ENCODE results near the gene TAC3. TPM values are rescaled to one million over a fixed set of nuclear protein-coding genes. Genes with fewer than 3 reads are reported as not detected.
"Not testable (repeated sequence)": the region's sequence is repeated elsewhere in the genome, so short reads cannot be mapped to it uniquely, and the experiment has no call there.

The TAC3 gene
- total RNA-seq, 1 experiment from 2014 or later = 6.2 TPM

DNA sequence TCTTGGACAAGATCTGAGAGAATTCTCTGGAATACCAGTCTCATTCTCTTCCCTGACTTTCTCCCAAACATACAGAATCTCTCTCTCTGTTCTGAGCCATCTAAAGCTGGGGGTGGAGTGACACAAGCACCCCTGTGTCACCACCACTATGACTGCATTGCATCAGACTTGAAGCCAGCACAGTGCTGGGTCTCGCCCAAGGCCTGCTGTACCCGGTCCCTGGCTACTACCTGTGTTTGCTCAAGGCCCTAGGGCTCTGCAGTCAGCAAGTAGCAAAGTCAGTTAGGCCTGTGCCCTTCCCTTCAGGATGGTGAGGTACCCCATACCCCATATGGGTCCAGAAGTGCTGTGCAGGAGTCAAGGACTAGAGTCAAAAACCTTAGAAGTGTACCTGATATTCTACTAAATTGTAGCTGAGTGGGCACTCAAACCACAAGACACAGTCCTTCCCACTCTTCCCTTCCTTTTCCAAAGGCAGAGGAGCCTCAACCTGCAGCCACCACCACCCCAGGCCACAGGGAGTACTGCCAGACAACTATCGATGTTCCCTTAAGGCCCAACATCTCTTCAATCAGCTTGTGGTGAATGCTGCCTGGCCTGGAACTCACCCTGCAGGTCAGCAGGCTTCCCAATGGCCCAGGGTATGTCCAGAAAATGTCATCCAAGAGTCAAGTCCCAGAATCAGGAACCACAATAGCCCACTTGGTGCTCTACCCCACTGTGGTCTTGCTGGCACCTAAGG lies 37.8 kb downstream of the TAC3 start:
- H3K23ac ChIP-seq (ENCODE audit: insufficient read length, low read depth, low read length) = no peak overlapping the region
- H4K5ac ChIP-seq (ENCODE audit: insufficient read length, low read depth, low read length) = no peak overlapping the region
- H4K91ac ChIP-seq (ENCODE audit: insufficient read length, low read depth, low read length) = no peak overlapping the region
- no peak overlapping the region for H3T11ph ChIP-seq (ENCODE audit: low read length)
- no peak overlapping the region for H2AFZ ChIP-seq (ENCODE audit: low read length)
- Mint-ChIP-seq H3K27ac (no peak overlapping the region), H3K27me3 (ENCODE audit: low read depth) (no peaks in the 10 kb centered on the region; the same call in 1 of the 2 replicates), H3K4me1 (no peaks in the 10 kb centered on the region), H3K4me3 (no peak overlapping the region), H3K9me3 (peaks cover 3 to 4% of the 10 kb centered on the region in 2 experiments; a peak in 3 of 5 replicates), H3K36me3 (ENCODE audit: insufficient read depth in 1 of 3, low read depth in 3 of 3) (peaks cover 0 to 4% (median 0%) of the 10 kb centered on the region in 3 experiments; a peak in 2 of 7 replicates)
- no peaks in the 10 kb centered on the region for H3K79me1 ChIP-seq (ENCODE audit: insufficient read depth, low read depth, low read length, poor library complexity, severe bottlenecking)
- H2BK20ac ChIP-seq (ENCODE audit: low read depth, low read length, poor library complexity, severe bottlenecking) = no peak overlapping the region
- H3K14ac ChIP-seq (ENCODE audit: insufficient read depth, low read length) = no peak overlapping the region; the same call in 1 of the 2 replicates
- H3K79me2 ChIP-seq (ENCODE audit: insufficient read depth, low read length) = no peaks in the 10 kb centered on the region
- no peaks in the 10 kb centered on the region for H3K4me1 ChIP-seq (ENCODE audit: insufficient read depth, low read length)
- no peak overlapping the region for H2BK5ac ChIP-seq (ENCODE audit: insufficient read length, low read length)
- no peak overlapping the region for H3K56ac ChIP-seq (ENCODE audit: insufficient read length, low read depth, low read length)
- no peaks in the 10 kb centered on the region for H3K23me2 ChIP-seq (ENCODE audit: insufficient read length, low read depth, low read length, poor library complexity, severe bottlenecking)
- H2AK5ac ChIP-seq (ENCODE audit: insufficient read length, low read length) = no peak overlapping the region
- no peaks in the 10 kb centered on the region for H4K20me1 ChIP-seq (ENCODE audit: control insufficient read depth, insufficient read depth, insufficient read length)
- no peaks in the 10 kb centered on the region for H3K27me3 ChIP-seq (ENCODE audit: insufficient read depth, low read length)
- no peak for DNase-seq
- no peaks in the 10 kb centered on the region for H3K9me3 ChIP-seq (ENCODE audit: control insufficient read depth, low read depth, low read length)
- no peak overlapping the region for H3K18ac ChIP-seq (ENCODE audit: insufficient read length, low read depth, low read length)
- no peak overlapping the region for H3K4me2 ChIP-seq (ENCODE audit: insufficient read depth, insufficient read length, low read length)
- H4K8ac ChIP-seq (replicated peaks; ENCODE audit: insufficient read length, low read depth, low read length) = no peak overlapping the region
- no peak overlapping the region for H2BK15ac ChIP-seq (ENCODE audit: low read depth, low read length)
- H3K27ac ChIP-seq (ENCODE audit: insufficient read length, low read depth, low read length) = no peak overlapping the region
- H3K9ac ChIP-seq (ENCODE audit: extremely low read depth, insufficient read length, low read length) = no peak overlapping the region
- H2BK12ac ChIP-seq (ENCODE audit: insufficient read length, low read depth, low read length) = no peak overlapping the region
- TF ChIP-seq, protein P1, sequence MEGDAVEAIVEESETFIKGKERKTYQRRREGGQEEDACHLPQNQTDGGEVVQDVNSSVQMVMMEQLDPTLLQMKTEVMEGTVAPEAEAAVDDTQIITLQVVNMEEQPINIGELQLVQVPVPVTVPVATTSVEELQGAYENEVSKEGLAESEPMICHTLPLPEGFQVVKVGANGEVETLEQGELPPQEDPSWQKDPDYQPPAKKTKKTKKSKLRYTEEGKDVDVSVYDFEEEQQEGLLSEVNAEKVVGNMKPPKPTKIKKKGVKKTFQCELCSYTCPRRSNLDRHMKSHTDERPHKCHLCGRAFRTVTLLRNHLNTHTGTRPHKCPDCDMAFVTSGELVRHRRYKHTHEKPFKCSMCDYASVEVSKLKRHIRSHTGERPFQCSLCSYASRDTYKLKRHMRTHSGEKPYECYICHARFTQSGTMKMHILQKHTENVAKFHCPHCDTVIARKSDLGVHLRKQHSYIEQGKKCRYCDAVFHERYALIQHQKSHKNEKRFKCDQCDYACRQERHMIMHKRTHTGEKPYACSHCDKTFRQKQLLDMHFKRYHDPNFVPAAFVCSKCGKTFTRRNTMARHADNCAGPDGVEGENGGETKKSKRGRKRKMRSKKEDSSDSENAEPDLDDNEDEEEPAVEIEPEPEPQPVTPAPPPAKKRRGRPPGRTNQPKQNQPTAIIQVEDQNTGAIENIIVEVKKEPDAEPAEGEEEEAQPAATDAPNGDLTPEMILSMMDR (conservative IDR thresholded peaks at IDR 0.05) = no peak
- H2BK120ac ChIP-seq (ENCODE audit: low read depth, low read length, poor library complexity, severe bottlenecking) = no peak overlapping the region
- no peak overlapping the region for H3K4ac ChIP-seq (ENCODE audit: low read depth, low read length)
- no CpG with 5 or more reads among the region's 3 CpGs for WGBS (ENCODE audit: extremely low coverage, insufficient read length, low lambda C conversion rate)

DNA sequence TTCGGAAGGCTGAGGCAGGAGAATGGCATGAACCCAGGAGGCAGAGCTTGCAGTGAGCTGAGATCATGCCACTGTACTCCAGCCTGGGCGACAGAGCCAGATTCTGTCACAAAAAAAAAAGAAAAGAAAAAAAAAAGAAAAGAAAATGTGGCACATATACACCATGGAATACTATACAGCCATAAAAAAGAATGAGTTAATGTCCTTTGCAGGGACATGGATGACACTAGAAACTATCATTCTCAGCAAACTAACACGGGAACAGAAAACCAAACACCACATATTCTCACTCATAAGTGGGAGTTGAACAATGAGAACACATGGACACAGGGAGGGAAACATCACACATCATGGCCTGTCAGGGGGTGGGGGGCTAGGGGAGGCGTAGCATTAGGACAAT lies 39.0 kb downstream of the TAC3 start:
- not testable (repeated sequence) for H3K9me3 Mint-ChIP-seq; H3K4ac ChIP-seq (ENCODE audit: low read depth, low read length)
- WGBS (ENCODE audit: extremely low coverage, insufficient read length, low lambda C conversion rate) = no CpG with 5 or more reads among the region's 4 CpGs

More for the DNA sequence above, 39.0 kb downstream of the TAC3 start:
- H4K20me1 ChIP-seq (ENCODE audit: control insufficient read depth, insufficient read depth, insufficient read length); H3K27me3 Mint-ChIP-seq (ENCODE audit: low read depth); H3K9ac ChIP-seq (ENCODE audit: extremely low read depth, insufficient read length, low read length); H3K79me2 ChIP-seq (ENCODE audit: insufficient read depth, low read length); H3K27me3 ChIP-seq (ENCODE audit: insufficient read depth, low read length); H2BK20ac ChIP-seq (ENCODE audit: low read depth, low read length, poor library complexity, severe bottlenecking); H3K27ac ChIP-seq (ENCODE audit: insufficient read length, low read depth, low read length); DNase-seq; H2AFZ ChIP-seq (ENCODE audit: low read length); H3K14ac ChIP-seq (ENCODE audit: insufficient read depth, low read length); H3K9me3 ChIP-seq (ENCODE audit: control insufficient read depth, low read depth, low read length); H2BK5ac ChIP-seq (ENCODE audit: insufficient read length, low read length); H3K4me2 ChIP-seq (ENCODE audit: insufficient read depth, insufficient read length, low read length); H4K91ac ChIP-seq (ENCODE audit: insufficient read length, low read depth, low read length); H3K4me1 ChIP-seq (ENCODE audit: insufficient read depth, low read length); H3K36me3 Mint-ChIP-seq (ENCODE audit: insufficient read depth in 1 of 3, low read depth in 3 of 3); H2AK5ac ChIP-seq (ENCODE audit: insufficient read length, low read length); H3K23me2 ChIP-seq (ENCODE audit: insufficient read length, low read depth, low read length, poor library complexity, severe bottlenecking); H3K4me1 Mint-ChIP-seq; H3K27ac Mint-ChIP-seq; H4K8ac ChIP-seq (replicated peaks; ENCODE audit: insufficient read length, low read depth, low read length); H3K4me3 Mint-ChIP-seq; H2BK120ac ChIP-seq (ENCODE audit: low read depth, low read length, poor library complexity, severe bottlenecking); H2BK15ac ChIP-seq (ENCODE audit: low read depth, low read length); H3K79me1 ChIP-seq (ENCODE audit: insufficient read depth, low read depth, low read length, poor library complexity, severe bottlenecking); H3T11ph ChIP-seq (ENCODE audit: low read length); H3K56ac ChIP-seq (ENCODE audit: insufficient read length, low read depth, low read length); H2BK12ac ChIP-seq (ENCODE audit: insufficient read length, low read depth, low read length); H3K18ac ChIP-seq (ENCODE audit: insufficient read length, low read depth, low read length); H4K5ac ChIP-seq (ENCODE audit: insufficient read length, low read depth, low read length); H3K23ac ChIP-seq (ENCODE audit: insufficient read length, low read depth, low read length): not testable (repeated sequence)

All from H9 (cell line).